H1 (cell line): Measurements from ENCODE around the gene LRRC74B. TPM values are rescaled to one million over a fixed set of nuclear protein-coding genes. Genes with fewer than 3 reads are reported as not detected.

Source experiments
- CTCF ChIA-PET: fragments of 300-600 bp; sonication (Branson Sonifier 250); formaldehyde crosslinking; loops from one replicate; lab custom pipeline; 2021; ENCODE audit not compliant: partially characterized antibody; lab: Charles Lee
- POLR2A ChIA-PET: fragments of 300-600 bp; sonication (Branson Sonifier 250); formaldehyde crosslinking; loops from one replicate; lab custom pipeline; 2021; ENCODE audit warnings: inconsistent platforms; ENCODE audit not compliant: partially characterized antibody; lab: Charles Lee
- DNase-seq, 2 experiments: peaks; one replicate each; pipeline versions ENCODE4 v3.0.0 to v3.0.0-alpha.2; 2010 to 2022; ENCODE audit warnings: low spot score in 2 of 2, low read depth in 1 of 2, mixed read lengths in 1 of 2
- FAIRE-seq: peaks from 2 replicates; lab custom pipeline; 2011; peaks lifted over from hg19 to GRCh38; lab: Jason Lieb, UNC
- H2AFZ ChIP-seq: 2 replicates; pipeline ENCODE4 v1.8.1; 2012; ENCODE audit warnings: low read length, inconsistent platforms
- H2AK5ac ChIP-seq: 2 replicates; pipeline ENCODE4 v1.6.1; 2013; ENCODE audit warnings: low read depth, low read length
- H2BK120ac ChIP-seq: replicated peaks from 2 replicates; pipeline ENCODE3; 2013; ENCODE audit warnings: low read depth, low read length, inconsistent platforms
- H2BK12ac ChIP-seq: 2 replicates; pipeline ENCODE4 v1.6.1; 2013; ENCODE audit warnings: low read depth, low read length
- H2BK15ac ChIP-seq: 2 replicates; pipeline ENCODE4 v1.6.1; 2013; ENCODE audit warnings: low read length
- H2BK20ac ChIP-seq: 2 replicates; pipeline ENCODE4 v1.6.1; 2013; ENCODE audit warnings: low read length
- H2BK5ac ChIP-seq: 2 replicates; pipeline ENCODE4 v1.6.1; 2013; ENCODE audit warnings: low read depth, low read length
- H3K14ac ChIP-seq: 2 replicates; pipeline ENCODE4 v1.6.1; 2013; ENCODE audit warnings: inconsistent platforms; ENCODE audit not compliant: insufficient read length
- H3K18ac ChIP-seq: 2 replicates; pipeline ENCODE4 v1.6.1; 2013; ENCODE audit warnings: low read length; ENCODE audit errors: extremely low read depth
- H3K23ac ChIP-seq: 2 replicates; pipeline ENCODE4 v1.6.1; 2013; ENCODE audit warnings: inconsistent platforms; ENCODE audit not compliant: insufficient read length
- H3K23me2 ChIP-seq: 2 replicates; pipeline ENCODE4 v1.6.1; 2013; ENCODE audit warnings: low read depth, low read length
- H3K27ac ChIP-seq: 2 replicates; pipeline ENCODE4 v1.6.1; 2011; ENCODE audit warnings: low read depth, low read length, inconsistent platforms
- H3K27me3 ChIP-seq, 4 experiments: replicated peaks in 1 of 4; 1 replicate in 1 of 4; 2 replicates in 3 of 4; pipeline versions ENCODE4 v1.6.1 to v1.8.1; 2011 to 2013; ENCODE audit warnings: low read length in 3 of 4, mild to moderate bottlenecking in 3 of 4, inconsistent platforms in 2 of 4, mixed read lengths in 2 of 4, moderate library complexity in 1 of 4; ENCODE audit not compliant: control insufficient read depth in 3 of 4, insufficient read depth in 3 of 4; ENCODE audit errors: extremely low read depth in 1 of 4
- H3K36me3 ChIP-seq, 4 experiments: 2 replicates each; pipeline versions ENCODE4 v1.6.1 to v1.8.1; 2011 to 2013; ENCODE audit warnings: mild to moderate bottlenecking in 4 of 4, low read length in 3 of 4, moderate library complexity in 2 of 4, control low read depth in 1 of 4, inconsistent platforms in 1 of 4; ENCODE audit not compliant: insufficient read depth in 4 of 4, control insufficient read depth in 2 of 4
- H3K4ac ChIP-seq: replicated peaks from 2 replicates; pipeline ENCODE3; 2013; ENCODE audit warnings: low read length, low read depth, mixed read lengths, inconsistent platforms; ENCODE audit not compliant: insufficient read length
- H3K4me1 ChIP-seq, 4 experiments: replicated peaks in 1 of 4; 1 replicate in 1 of 4; 2 replicates in 3 of 4; pipeline versions ENCODE4 v1.6.1 to v1.8.1; 2011 to 2013; ENCODE audit warnings: low read length in 3 of 4, inconsistent platforms in 2 of 4, mixed read lengths in 1 of 4; ENCODE audit not compliant: insufficient read depth in 4 of 4, control insufficient read depth in 3 of 4
- H3K4me2 ChIP-seq, 2 experiments: 2 replicates each; pipeline versions ENCODE4 v1.6.1 to v1.8.1; 2011 to 2013; ENCODE audit warnings: low read depth in 2 of 2, low read length in 2 of 2, control low read depth in 1 of 2, inconsistent platforms in 1 of 2, mild to moderate bottlenecking in 1 of 2; ENCODE audit not compliant: insufficient read depth in 1 of 2
- H3K4me3 ChIP-seq, 4 experiments: fragments of 200-600, 300-600 bp in 1 of 4; sonication (generic), shearing (Covaris generic), sonication (Bioruptor Twin) in 1 of 4; 2 replicates each; pipeline versions ENCODE4 v1.5.1 to v1.8.1; 2011 to 2016; ENCODE audit warnings: low read length in 4 of 4, low read depth in 3 of 4, control low read depth in 2 of 4, inconsistent platforms in 2 of 4, mild to moderate bottlenecking in 2 of 4, mixed read lengths in 1 of 4, moderate library complexity in 1 of 4; ENCODE audit not compliant: insufficient read depth in 2 of 4; ENCODE audit errors: extremely low read depth in 1 of 4
- H3K56ac ChIP-seq: replicated peaks from 2 replicates; pipeline ENCODE3; 2013; ENCODE audit warnings: low read depth, mild to moderate bottlenecking, mixed read lengths, low read length, inconsistent platforms; ENCODE audit not compliant: insufficient read length
- H3K79me1 ChIP-seq: 2 replicates; pipeline ENCODE4 v1.6.1; 2013; ENCODE audit warnings: low read depth, low read length, control low read depth
- H3K79me2 ChIP-seq, 2 experiments: 2 replicates each; pipeline versions ENCODE4 v1.6.1 to v1.8.1; 2012 to 2013; ENCODE audit warnings: low read length in 2 of 2, mild to moderate bottlenecking in 2 of 2, inconsistent platforms in 1 of 2; ENCODE audit not compliant: insufficient read depth in 2 of 2, control insufficient read depth in 1 of 2
- H3K9ac ChIP-seq, 4 experiments: replicated peaks in 1 of 4; 1 replicate in 1 of 4; 2 replicates in 3 of 4; pipeline versions ENCODE4 v1.6.1 to v1.8.1; 2011 to 2013; ENCODE audit warnings: low read depth in 3 of 4, low read length in 3 of 4, control low read depth in 2 of 4, mild to moderate bottlenecking in 2 of 4, moderate library complexity in 2 of 4, inconsistent platforms in 1 of 4; ENCODE audit errors: extremely low read depth in 1 of 4
- H3K9me3 ChIP-seq, 2 experiments: 2 replicates each; pipeline versions ENCODE4 v1.6.1 to v1.8.1; 2012 to 2013; ENCODE audit warnings: mild to moderate bottlenecking in 2 of 2, moderate library complexity in 2 of 2, control low read depth in 1 of 2, inconsistent platforms in 1 of 2, low read depth in 1 of 2, low read length in 1 of 2, mixed read lengths in 1 of 2; ENCODE audit not compliant: insufficient read depth in 2 of 2
- H4K20me1 ChIP-seq, 2 experiments: replicated peaks in 1 of 2; 2 replicates each; pipeline versions ENCODE3 to v1.8.1; 2011 to 2013; ENCODE audit warnings: inconsistent platforms in 2 of 2, low read length in 2 of 2, mild to moderate bottlenecking in 1 of 2; ENCODE audit not compliant: insufficient read depth in 2 of 2, control insufficient read depth in 1 of 2
- H4K5ac ChIP-seq: 2 replicates; pipeline ENCODE4 v1.6.1; 2013; ENCODE audit warnings: low read length, low read depth, mixed read lengths, inconsistent platforms; ENCODE audit not compliant: insufficient read length
- H4K8ac ChIP-seq: 2 replicates; pipeline ENCODE4 v1.8.0; 2013; ENCODE audit warnings: mild to moderate bottlenecking, moderate library complexity, low read length, inconsistent platforms; ENCODE audit not compliant: insufficient read depth; ENCODE audit errors: extremely low read depth
- H4K91ac ChIP-seq: replicated peaks from 2 replicates; pipeline ENCODE3; 2013; ENCODE audit warnings: low read length, mixed read lengths, inconsistent platforms; ENCODE audit not compliant: insufficient read length
- ATF3 ChIP-seq: IDR thresholded peaks from 2 replicates; pipeline ENCODE4 v1.6.1; 2011; ENCODE audit warnings: low read depth, mild to moderate bottlenecking, low read length; ENCODE audit not compliant: insufficient read depth
- HDAC6 ChIP-seq: IDR thresholded peaks from one replicate; pipeline ENCODE4 v1.7.1; 2012; ENCODE audit warnings: low read depth, mild to moderate bottlenecking, inconsistent platforms, low read length, moderate library complexity
- JUN ChIP-seq: IDR thresholded peaks from 2 replicates; pipeline ENCODE4 v1.6.1; 2011; ENCODE audit warnings: low read depth, mild to moderate bottlenecking, improper control_type of control experiment, low read length
- MAFK ChIP-seq: IDR thresholded peaks from 2 replicates; pipeline ENCODE4 v1.6.1; 2012; ENCODE audit warnings: low read depth, mild to moderate bottlenecking, improper control_type of control experiment, low read length
- NRF1 ChIP-seq: IDR thresholded peaks from 2 replicates; pipeline ENCODE4 v1.6.1; 2011; ENCODE audit warnings: mild to moderate bottlenecking, low read depth, low read length, improper control_type of control experiment
- SIN3A ChIP-seq, 2 experiments: IDR thresholded peaks in 1 of 2; conservative IDR thresholded peaks in 1 of 2; 2 replicates each; pipeline ENCODE4 v1.6.1; 2011 to 2012; ENCODE audit warnings: low read length in 2 of 2, improper control_type of control experiment in 1 of 2, low read depth in 1 of 2, mild to moderate bottlenecking in 1 of 2
- SUZ12 ChIP-seq: fragments of 200-600 bp; sonication (generic); IDR thresholded peaks from 2 replicates; pipeline ENCODE4 v1.6.1; 2012; ENCODE audit warnings: mild to moderate bottlenecking, inconsistent platforms, low read length, moderate library complexity, mixed read lengths
- TAF1 ChIP-seq: IDR thresholded peaks from 2 replicates; pipeline ENCODE4 v1.6.1; 2011; ENCODE audit warnings: mild to moderate bottlenecking, low read depth, low read length
- ZNF274 ChIP-seq: IDR thresholded peaks from 2 replicates; pipeline ENCODE4 v1.7.0; 2012; ENCODE audit warnings: low read length, borderline replicate concordance; ENCODE audit errors: extremely low read depth
- WGBS, 2 experiments: shearing (Covaris generic) in 1 of 2; methylation state at CpG; one replicate each; pipeline versions ENCODE4 v1.1.6 to v1.1.7; 2013 to 2015; ENCODE audit warnings: low lambda C conversion rate in 2 of 2, mixed read lengths in 2 of 2, inconsistent platforms in 1 of 2, low coverage in 1 of 2, missing lambda C conversion rate in 1 of 2; ENCODE audit not compliant: insufficient replicate concordance in 2 of 2, insufficient coverage in 1 of 2, insufficient read length in 1 of 2; ENCODE audit errors: extremely low coverage in 1 of 2, missing lambda C conversion rate in 1 of 2; 5-methylcytosine and 5-hydroxymethylcytosine counted together
- polyA plus RNA-seq, 7 experiments: library from polyadenylated mRNA; depleted of rRNA in 3 of 7; stranded (reverse) in 5 of 7; unstranded in 2 of 7; fragments of >200 nt in 5 of 7; fragments of 200-250 nt in 2 of 7; gene quantifications; 1 replicate in 5 of 7; 2 replicates in 1 of 7; 4 replicates in 1 of 7; pipeline versions ENCODE4 v1.2.1 to v1.2.3, GENCODE V29; 2011 to 2013; ENCODE audit warnings: missing spikeins in 2 of 7, mixed read lengths in 2 of 7
- total RNA-seq: library from RNA; stranded (reverse); fragmentation: NEBNext Ultra II Directional; extraction: Animal tissue kit (Norgen Biotek cat#: 25700); gene quantifications from 2 replicates; pipeline ENCODE4 v1.2.1, GENCODE V29; 2021

Gene LRRC74B
- total and polyA plus RNA-seq, 2 of the 8 experiments (the other 6 are each of a cell fraction or from before 2014, with no cell fraction given), result not detected

DNA sequence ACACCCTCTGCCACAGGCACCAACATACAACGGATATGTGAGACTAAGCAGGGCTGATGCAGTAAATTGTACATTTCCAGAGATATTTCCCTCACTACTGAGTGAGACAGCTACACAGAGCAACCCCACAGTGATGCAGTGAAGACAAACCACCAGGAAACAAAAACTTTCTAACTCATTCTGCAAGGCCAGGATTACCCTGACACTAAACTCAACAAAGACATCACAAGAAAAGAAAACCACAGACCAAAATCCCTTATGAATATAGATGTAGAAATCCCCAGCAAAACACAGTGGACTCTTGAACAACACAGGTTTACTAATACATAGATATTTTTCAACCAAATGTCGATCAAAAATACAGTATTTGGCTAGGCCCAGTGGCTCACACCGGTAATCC lies 11.9 kb upstream of the LRRC74B start:
- H3K4ac ChIP-seq, result no peak overlapping the region
- POLR2A ChIA-PET, result no interaction called here
- H3K4me2 ChIP-seq, result no peak overlapping the region
- H2BK15ac ChIP-seq, result no peak overlapping the region
- H3K18ac ChIP-seq, result no peak overlapping the region
- no peak overlapping the region for H2BK12ac ChIP-seq
- WGBS, 2 experiments, result 95% methylated on average over 3 of the region's 3 CpGs; no CpG with 5 or more reads in 1 of the 2 experiments
- H4K8ac ChIP-seq, result no peak overlapping the region
- H3K23me2 ChIP-seq, result peaks cover 9% of the 10 kb centered on the region; the same call in 1 of the 2 replicates
- H3K4me3 ChIP-seq, result no peak overlapping the region
- TF ChIP-seq MAFK (no peak), HDAC6 (no peak), SUZ12 (no peak), ATF3 (no peak), ZNF274 (no peak), NRF1 (no peak), SIN3A (conservative IDR thresholded peaks at IDR 0.05 in 1 of 2, IDR thresholded peaks at IDR 0.05 in 1 of 2; ENCODE audit: low read depth in 1 of 2, low read length in 2 of 2) (no peak), TAF1 (no peak), JUN (no peak)
- TF ChIP-seq, all 59 proteins: peak for 0
- Histone ChIP-seq H2AFZ (no peak overlapping the region), H4K5ac (no peak overlapping the region), H3K27ac (no peak overlapping the region), H3K9me3 (no peaks in the 10 kb centered on the region), H2BK5ac (no peak overlapping the region), H3K23ac (no peak overlapping the region), H2BK20ac (no peak overlapping the region), H3K79me1 (no peaks in the 10 kb centered on the region), H2BK120ac (no peak overlapping the region), H2AK5ac (no peak overlapping the region), H3K4me1 (peaks cover 0 to 4% (median 2%) of the 10 kb centered on the region in 4 experiments; a peak in 3 of 7 replicates), H3K36me3 (no peaks in the 10 kb centered on the region), H4K20me1 (no peaks in the 10 kb centered on the region), H3K14ac (no peak overlapping the region), H3K27me3 (peaks cover 6 to 31% (median 26%) of the 10 kb centered on the region in 4 experiments), H3K9ac (no peak overlapping the region), H4K91ac (no peak overlapping the region), H3K56ac (no peak overlapping the region), H3K79me2 (no peaks in the 10 kb centered on the region)
- CTCF ChIA-PET, result interaction anchor here (0.7 to 5.5 kb wide), 4 partner anchors 11 to 71 kb away, joined by 3 to 37 read pairs (median 4); no protein-coding TSS in a partner anchor
- no peak for FAIRE-seq
- DNase-seq, result no peak
